ENCODE results near the gene PEAK1. TPM values are rescaled to one million over a fixed set of nuclear protein-coding genes. Genes with fewer than 3 reads are reported as not detected.

PEAK1 gene
- total RNA-seq, 2 donors from 2014 or later = 25.4 to 38.4 TPM

DNA sequence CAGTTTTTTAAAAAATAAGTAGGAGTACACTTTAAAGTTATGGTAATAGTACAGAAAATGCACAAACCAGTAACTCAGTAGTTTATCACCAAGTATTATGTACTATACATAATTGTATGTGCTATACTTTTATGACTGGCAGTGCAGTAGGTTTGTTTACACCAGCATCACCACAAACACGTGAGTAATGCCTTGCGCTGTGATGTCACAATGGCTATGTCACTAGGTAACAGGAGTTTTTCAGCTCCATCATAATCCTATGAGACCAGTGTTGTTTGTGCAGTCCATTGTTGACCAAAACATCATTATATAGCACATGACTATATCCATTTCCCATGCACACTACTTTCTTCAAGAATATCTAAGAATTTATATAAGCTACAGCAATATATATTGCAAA, 280.6 kb downstream of the PEAK1 start:
- Histone ChIP-seq H3K4me3 (ENCODE audit: low read length) (no peak overlapping the region), H3K27me3 (ENCODE audit: control insufficient read depth, insufficient read depth, low read length, poor library complexity, severe bottlenecking) (no peaks in the 10 kb centered on the region), H3K9me3 (ENCODE audit: control insufficient read depth, low read length) (peaks cover 40% of the 10 kb centered on the region), H3K27ac (ENCODE audit: low read depth, low read length) (no peak overlapping the region), H3K4me1 (ENCODE audit: control insufficient read depth, insufficient read depth, low read length) (no peaks in the 10 kb centered on the region), H3K36me3 (ENCODE audit: control insufficient read depth, insufficient read depth, low read length) (no peaks in the 10 kb centered on the region), H3K9ac (ENCODE audit: extremely low read depth, low read length, poor library complexity, severe bottlenecking) (no peak overlapping the region)
- Mint-ChIP-seq H3K4me3 (no peak overlapping the region), H3K4me1 (peaks cover 7% of the 10 kb centered on the region), H3K27ac (no peak overlapping the region), H3K36me3 (ENCODE audit: low read depth) (peaks cover 32% of the 10 kb centered on the region), H3K27me3 (ENCODE audit: insufficient read depth) (peaks cover 3% of the 10 kb centered on the region), H3K9me3 (peaks cover 39% of the 10 kb centered on the region)
- no peak for DNase-seq
- WGBS, 2 experiments (ENCODE audit: insufficient coverage in 1 of 2, insufficient read length in 1 of 2) = 92 to 95% methylated on average over 2 of the region's 2 CpGs
- TF ChIP-seq, protein P1, sequence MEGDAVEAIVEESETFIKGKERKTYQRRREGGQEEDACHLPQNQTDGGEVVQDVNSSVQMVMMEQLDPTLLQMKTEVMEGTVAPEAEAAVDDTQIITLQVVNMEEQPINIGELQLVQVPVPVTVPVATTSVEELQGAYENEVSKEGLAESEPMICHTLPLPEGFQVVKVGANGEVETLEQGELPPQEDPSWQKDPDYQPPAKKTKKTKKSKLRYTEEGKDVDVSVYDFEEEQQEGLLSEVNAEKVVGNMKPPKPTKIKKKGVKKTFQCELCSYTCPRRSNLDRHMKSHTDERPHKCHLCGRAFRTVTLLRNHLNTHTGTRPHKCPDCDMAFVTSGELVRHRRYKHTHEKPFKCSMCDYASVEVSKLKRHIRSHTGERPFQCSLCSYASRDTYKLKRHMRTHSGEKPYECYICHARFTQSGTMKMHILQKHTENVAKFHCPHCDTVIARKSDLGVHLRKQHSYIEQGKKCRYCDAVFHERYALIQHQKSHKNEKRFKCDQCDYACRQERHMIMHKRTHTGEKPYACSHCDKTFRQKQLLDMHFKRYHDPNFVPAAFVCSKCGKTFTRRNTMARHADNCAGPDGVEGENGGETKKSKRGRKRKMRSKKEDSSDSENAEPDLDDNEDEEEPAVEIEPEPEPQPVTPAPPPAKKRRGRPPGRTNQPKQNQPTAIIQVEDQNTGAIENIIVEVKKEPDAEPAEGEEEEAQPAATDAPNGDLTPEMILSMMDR (conservative IDR thresholded peaks at IDR 0.05) = no peak

DNA sequence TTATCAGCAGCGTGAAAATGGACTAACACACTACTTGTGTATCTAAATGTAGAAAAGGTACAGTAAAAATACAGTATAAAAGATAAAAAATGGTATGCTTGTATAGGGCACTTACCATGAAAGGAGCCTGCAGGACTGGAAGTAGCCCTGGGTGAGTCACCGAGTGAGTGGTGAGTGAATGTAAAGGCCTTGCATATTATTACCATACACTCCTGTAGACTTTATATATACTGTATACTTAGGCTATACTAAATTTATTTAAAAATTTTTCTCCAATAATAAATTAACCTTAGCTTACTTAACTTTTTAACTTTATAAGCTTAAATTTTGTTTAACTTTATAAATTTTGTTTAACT, 281.8 kb downstream of the PEAK1 start:
- peaks cover 40% of the 10 kb centered on the region for H3K9me3 ChIP-seq (ENCODE audit: control insufficient read depth, low read length)
- no peak overlapping the region for H3K27ac ChIP-seq (ENCODE audit: low read depth, low read length)
- no peak overlapping the region for H3K4me3 ChIP-seq (ENCODE audit: low read length)
- H3K4me1 Mint-ChIP-seq = no peaks in the 10 kb centered on the region
- H3K4me3 Mint-ChIP-seq = no peak overlapping the region
- no peak overlapping the region for H3K27ac Mint-ChIP-seq
- H3K9me3 Mint-ChIP-seq = peaks cover 39% of the 10 kb centered on the region
- 86 to 100% methylated on average over 1 of the region's 2 CpGs for WGBS, 2 experiments (ENCODE audit: insufficient coverage in 1 of 2, insufficient read length in 1 of 2)
- peaks cover 1% of the 10 kb centered on the region for H3K36me3 ChIP-seq (ENCODE audit: control insufficient read depth, insufficient read depth, low read length)
- no peaks in the 10 kb centered on the region for H3K27me3 ChIP-seq (ENCODE audit: control insufficient read depth, insufficient read depth, low read length, poor library complexity, severe bottlenecking)
- H3K27me3 Mint-ChIP-seq (ENCODE audit: insufficient read depth) = peaks cover 3% of the 10 kb centered on the region
- no peaks in the 10 kb centered on the region for H3K4me1 ChIP-seq (ENCODE audit: control insufficient read depth, insufficient read depth, low read length)
- H3K9ac ChIP-seq (ENCODE audit: extremely low read depth, low read length, poor library complexity, severe bottlenecking) = no peak overlapping the region
- H3K36me3 Mint-ChIP-seq (ENCODE audit: low read depth) = peaks cover 36% of the 10 kb centered on the region
- TF ChIP-seq, protein P1 (conservative IDR thresholded peaks at IDR 0.05) = no peak
- DNase-seq = no peak

DNA sequence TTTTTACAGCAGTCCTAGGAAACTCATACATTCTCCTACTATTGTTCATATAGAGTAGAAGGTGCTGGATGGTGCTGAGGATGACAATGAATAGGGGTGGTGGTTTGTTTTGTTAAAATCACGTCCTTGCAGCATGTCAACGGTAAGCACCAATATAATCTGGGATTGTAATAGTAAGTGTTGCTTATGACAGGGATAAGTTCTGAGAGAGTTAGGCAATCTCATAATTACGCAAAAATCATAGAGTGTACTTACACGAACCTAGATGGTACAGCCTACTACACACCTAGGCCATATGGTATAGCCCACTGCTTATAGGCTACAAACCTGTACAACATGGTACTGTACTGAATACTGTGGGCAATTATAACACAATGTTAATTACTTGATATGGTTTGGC, 284.7 kb downstream of the PEAK1 start:
- H3K27me3 Mint-ChIP-seq (ENCODE audit: insufficient read depth) = no peaks in the 10 kb centered on the region
- peaks cover 34% of the 10 kb centered on the region for H3K36me3 Mint-ChIP-seq (ENCODE audit: low read depth)
- H3K4me1 Mint-ChIP-seq = peaks cover 5% of the 10 kb centered on the region

More for the DNA sequence above, 284.7 kb downstream of the PEAK1 start:
- peaks cover 6% of the 10 kb centered on the region for H3K36me3 ChIP-seq (ENCODE audit: control insufficient read depth, insufficient read depth, low read length)
- H3K27me3 ChIP-seq (ENCODE audit: control insufficient read depth, insufficient read depth, low read length, poor library complexity, severe bottlenecking) = no peaks in the 10 kb centered on the region
- no peaks in the 10 kb centered on the region for H3K4me1 ChIP-seq (ENCODE audit: control insufficient read depth, insufficient read depth, low read length)
- H3K4me3 ChIP-seq (ENCODE audit: low read length) = no peak overlapping the region
- 98 to 100% methylated on average over 2 to 4 of the region's 4 CpGs for WGBS, 2 experiments (ENCODE audit: insufficient coverage in 1 of 2, insufficient read length in 1 of 2)
- Mint-ChIP-seq H3K9me3 (peaks cover 23% of the 10 kb centered on the region), H3K4me3 (no peak overlapping the region), H3K27ac (no peak overlapping the region)
- H3K9me3 ChIP-seq (ENCODE audit: control insufficient read depth, low read length) = peaks cover 14% of the 10 kb centered on the region
- DNase-seq = no peak
- no peak overlapping the region for H3K9ac ChIP-seq (ENCODE audit: extremely low read depth, low read length, poor library complexity, severe bottlenecking)
- no peak overlapping the region for H3K27ac ChIP-seq (ENCODE audit: low read depth, low read length)
- TF ChIP-seq, protein P1 (conservative IDR thresholded peaks at IDR 0.05) = no peak

All from endodermal cell (in vitro differentiated cells).